Pons (tissue), 1 donor: ENCODE results near the gene TMEM154.

Experiments
- DNase-seq: peaks from one replicate; pipeline ENCODE4 v3.0.0-alpha.2; 2016; ENCODE audit warnings: low spot score

The TMEM154 gene

GRCh38 chr4:152629908-152630307 lies 49.9 kb downstream of the TMEM154 start:
- no peak for DNase-seq

GRCh38 chr4:152628128-152628527 lies 51.7 kb downstream of the TMEM154 start:
- no peak for DNase-seq

GRCh38 chr4:152626790-152627189 lies 53.0 kb downstream of the TMEM154 start:
- no peak for DNase-seq

- DNase-seq, result no peak
These were observed 58.9 kb downstream of the TMEM154 start for GRCh38 chr4:152620915-152621314.

GRCh38 chr4:152620218-152620617 lies 59.6 kb downstream of the TMEM154 start:
- no peak for DNase-seq

GRCh38 chr4:152619556-152619955 lies 60.2 kb downstream of the TMEM154 start:
- DNase-seq, result no peak

GRCh38 chr4:152618971-152619370 lies 60.8 kb downstream of the TMEM154 start:
- no peak for DNase-seq

- no peak for DNase-seq
These were observed 63.0 kb downstream of the TMEM154 start for GRCh38 chr4:152616804-152617203.

GRCh38 chr4:152613841-152614721 lies 65.7 kb downstream of the TMEM154 start:
- no peak for DNase-seq

GRCh38 chr4:152613351-152613750 lies 66.4 kb downstream of the TMEM154 start:
- no peak for DNase-seq

GRCh38 chr4:152610131-152610530 lies 69.7 kb downstream of the TMEM154 start:
- DNase-seq, result no peak

- no peak for DNase-seq
These were observed 70.3 kb downstream of the TMEM154 start for GRCh38 chr4:152609481-152609880.

- no peak for DNase-seq
These were observed 72.6 kb downstream of the TMEM154 start for GRCh38 chr4:152607178-152607577.

- DNase-seq, result no peak
These were observed 73.0 kb downstream of the TMEM154 start for GRCh38 chr4:152606753-152607152.

GRCh38 chr4:152605641-152606335 lies 74.0 kb downstream of the TMEM154 start:
- DNase-seq, result peak; percentile 17

GRCh38 chr4:152605031-152605430 lies 74.8 kb downstream of the TMEM154 start:
- no peak for DNase-seq

GRCh38 chr4:152601156-152601555 lies 78.6 kb downstream of the TMEM154 start:
- no peak for DNase-seq

GRCh38 chr4:152599636-152600035 lies 80.2 kb downstream of the TMEM154 start:
- DNase-seq, result no peak

- no peak for DNase-seq
These were observed 80.7 kb downstream of the TMEM154 start for GRCh38 chr4:152599095-152599494.

- DNase-seq, result no peak
These were observed 81.3 kb downstream of the TMEM154 start for GRCh38 chr4:152598454-152598853.

- DNase-seq, result no peak
These were observed 84.5 kb downstream of the TMEM154 start for GRCh38 chr4:152594978-152595925.

- no peak for DNase-seq
These were observed 85.7 kb downstream of the TMEM154 start for GRCh38 chr4:152594057-152594456.
